Measurements from ENCODE around the gene NSD2. TPM values are rescaled to one million over a fixed set of nuclear protein-coding genes. Genes with fewer than 3 reads are reported as not detected.

Gene NSD2
- total RNA-seq, 1 experiment from 2014 or later = 69.0 TPM

GRCh38 chr4:1932736-1933135, 61.5 kb downstream of the NSD2 start:
- H3K9me3 ChIP-seq (ENCODE audit: low read length) = no peaks in the 10 kb centered on the region
- no peak overlapping the region for H3K9ac ChIP-seq (ENCODE audit: low read length)
- H3F3A ChIP-seq (ENCODE audit: low read length, unreplicated experiment) = no peaks in the 10 kb centered on the region
- peaks cover 8% of the 10 kb centered on the region; the same call in 1 of the 2 replicates for H3K36me3 ChIP-seq (ENCODE audit: low read depth, low read length)
- no peaks in the 10 kb centered on the region for H3K27me3 ChIP-seq (ENCODE audit: low read length)
- H3K4me2 ChIP-seq (ENCODE audit: low read length) = no peak overlapping the region
- no peak overlapping the region for H3K27ac ChIP-seq (ENCODE audit: low read length)
- intact Hi-C loops (cut with micrococcal nuclease) = no loop called here
- ATAC-seq (no peak), DNase-seq (no peak)
- 0 out of 2 replicates have a peak, but pooled peaks cover 3% of the 10 kb centered on the region for H4K20me1 ChIP-seq (ENCODE audit: low read length)
- H3K4me3 ChIP-seq (ENCODE audit: low read length) = no peak overlapping the region
- no peaks in the 10 kb centered on the region for H3K4me1 ChIP-seq (ENCODE audit: insufficient read depth, low read length)
- POLR2A ChIA-PET (ENCODE audit: unreplicated experiment) = no interaction called here
- CTCF ChIA-PET = no interaction called here
- H2AFZ ChIP-seq (ENCODE audit: low read length) = no peak overlapping the region
- H3K79me2 ChIP-seq (ENCODE audit: low read length) = 0 out of 2 replicates have a peak, but pooled peaks cover 4% of the 10 kb centered on the region
- TF ChIP-seq EZH2phosphoT487 (IDR thresholded peaks at IDR 0.05; ENCODE audit: borderline replicate concordance, low read length) (no peak), EZH2 (IDR thresholded peaks at IDR 0.05; ENCODE audit: low read length, unreplicated experiment) (no peak)
- TF ChIP-seq, protein P1, sequence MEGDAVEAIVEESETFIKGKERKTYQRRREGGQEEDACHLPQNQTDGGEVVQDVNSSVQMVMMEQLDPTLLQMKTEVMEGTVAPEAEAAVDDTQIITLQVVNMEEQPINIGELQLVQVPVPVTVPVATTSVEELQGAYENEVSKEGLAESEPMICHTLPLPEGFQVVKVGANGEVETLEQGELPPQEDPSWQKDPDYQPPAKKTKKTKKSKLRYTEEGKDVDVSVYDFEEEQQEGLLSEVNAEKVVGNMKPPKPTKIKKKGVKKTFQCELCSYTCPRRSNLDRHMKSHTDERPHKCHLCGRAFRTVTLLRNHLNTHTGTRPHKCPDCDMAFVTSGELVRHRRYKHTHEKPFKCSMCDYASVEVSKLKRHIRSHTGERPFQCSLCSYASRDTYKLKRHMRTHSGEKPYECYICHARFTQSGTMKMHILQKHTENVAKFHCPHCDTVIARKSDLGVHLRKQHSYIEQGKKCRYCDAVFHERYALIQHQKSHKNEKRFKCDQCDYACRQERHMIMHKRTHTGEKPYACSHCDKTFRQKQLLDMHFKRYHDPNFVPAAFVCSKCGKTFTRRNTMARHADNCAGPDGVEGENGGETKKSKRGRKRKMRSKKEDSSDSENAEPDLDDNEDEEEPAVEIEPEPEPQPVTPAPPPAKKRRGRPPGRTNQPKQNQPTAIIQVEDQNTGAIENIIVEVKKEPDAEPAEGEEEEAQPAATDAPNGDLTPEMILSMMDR (conservative IDR thresholded peaks at IDR 0.05; ENCODE audit: low read depth, low read length) = no peak
- H3K9me2 ChIP-seq (replicated peaks; ENCODE audit: low read length) = no peaks in the 10 kb centered on the region
- BruUV-seq (replicated peaks) = no TSS peak

GRCh38 chr4:1933700-1934099, 62.5 kb downstream of the NSD2 start:
- BruUV-seq (replicated peaks) = no TSS peak
- Histone ChIP-seq H3K27me3 (ENCODE audit: low read length) (no peaks in the 10 kb centered on the region), H3K4me3 (ENCODE audit: low read length) (no peak overlapping the region), H3F3A (ENCODE audit: low read length, unreplicated experiment) (peaks cover under 1% of the 10 kb centered on the region), H3K9me3 (ENCODE audit: low read length) (no peaks in the 10 kb centered on the region), H3K4me1 (ENCODE audit: insufficient read depth, low read length) (peaks cover 1% of the 10 kb centered on the region), H4K20me1 (ENCODE audit: low read length) (no peaks in the 10 kb centered on the region), H3K9ac (ENCODE audit: low read length) (no peak overlapping the region), H2AFZ (ENCODE audit: low read length) (no peak overlapping the region), H3K9me2 (replicated peaks; ENCODE audit: low read length) (no peaks in the 10 kb centered on the region), H3K79me2 (ENCODE audit: low read length) (no peaks in the 10 kb centered on the region), H3K27ac (ENCODE audit: low read length) (no peak overlapping the region), H3K4me2 (ENCODE audit: low read length) (no peak overlapping the region), H3K36me3 (ENCODE audit: low read depth, low read length) (peaks cover 11% of the 10 kb centered on the region; the same call in 1 of the 2 replicates)
- DNase-seq (no peak), ATAC-seq (no peak)
- CTCF ChIA-PET = no interaction called here
- intact Hi-C loops (cut with micrococcal nuclease) = no loop called here
- POLR2A ChIA-PET (ENCODE audit: unreplicated experiment) = no interaction called here
- TF ChIP-seq EZH2 (IDR thresholded peaks at IDR 0.05; ENCODE audit: low read length, unreplicated experiment) = no peak
- TF ChIP-seq, protein P1 (conservative IDR thresholded peaks at IDR 0.05; ENCODE audit: low read depth, low read length) = no peak
- TF ChIP-seq EZH2phosphoT487 (IDR thresholded peaks at IDR 0.05; ENCODE audit: borderline replicate concordance, low read length) = no peak

DNA sequence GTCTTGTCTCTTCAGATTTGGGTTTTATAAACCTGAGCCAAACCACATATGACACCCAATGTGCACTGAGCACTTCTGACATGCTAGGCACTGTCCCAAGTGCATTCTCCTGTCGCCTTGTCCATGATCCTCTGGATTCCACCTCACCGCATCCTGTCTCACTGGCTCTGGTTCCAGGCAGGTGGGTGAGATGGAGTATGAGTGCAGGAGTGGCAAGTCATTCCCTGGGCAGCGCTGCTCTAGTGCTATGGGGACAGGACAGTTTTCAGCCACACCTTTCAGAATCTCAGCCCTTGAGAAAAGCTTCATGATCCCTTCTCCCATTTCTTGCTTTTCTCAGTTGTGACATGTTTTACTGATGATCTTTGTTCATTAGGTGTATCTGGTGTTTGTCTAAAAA, 66.4 kb downstream of the NSD2 start:
- TF ChIP-seq EZH2 (IDR thresholded peaks at IDR 0.05; ENCODE audit: low read length, unreplicated experiment) (no peak), EZH2phosphoT487 (IDR thresholded peaks at IDR 0.05; ENCODE audit: borderline replicate concordance, low read length) (no peak)
- TF ChIP-seq, protein P1 (conservative IDR thresholded peaks at IDR 0.05; ENCODE audit: low read depth, low read length) = no peak
- no peaks in the 10 kb centered on the region for H3K27me3 ChIP-seq (ENCODE audit: low read length)
- no peak for DNase-seq
- H3F3A ChIP-seq (ENCODE audit: low read length, unreplicated experiment) = peaks cover 9% of the 10 kb centered on the region
- H3K4me3 ChIP-seq (ENCODE audit: low read length) = no peak overlapping the region
- intact Hi-C loops (cut with micrococcal nuclease) = no loop called here
- no TSS peak for BruUV-seq (replicated peaks)
- H3K79me2 ChIP-seq (ENCODE audit: low read length) = peaks cover 3% of the 10 kb centered on the region; the same call in 1 of the 2 replicates
- H3K4me1 ChIP-seq (ENCODE audit: insufficient read depth, low read length) = peaks cover 27% of the 10 kb centered on the region
- no peak overlapping the region for H2AFZ ChIP-seq (ENCODE audit: low read length)
- no peaks in the 10 kb centered on the region for H3K9me3 ChIP-seq (ENCODE audit: low read length)
- H3K36me3 ChIP-seq (ENCODE audit: low read depth, low read length) = peaks cover 20% of the 10 kb centered on the region
- H3K9ac ChIP-seq (ENCODE audit: low read length) = no peak overlapping the region
- H3K4me2 ChIP-seq (ENCODE audit: low read length) = no peak overlapping the region
- no peaks in the 10 kb centered on the region for H4K20me1 ChIP-seq (ENCODE audit: low read length)
- POLR2A ChIA-PET (ENCODE audit: unreplicated experiment) = no interaction called here
- H3K27ac ChIP-seq (ENCODE audit: low read length) = no peak overlapping the region
- no peak for ATAC-seq
- H3K9me2 ChIP-seq (replicated peaks; ENCODE audit: low read length) = no peaks in the 10 kb centered on the region
- CTCF ChIA-PET = no interaction called here
